ENCODE results near the gene MAST4. TPM values are rescaled to one million over a fixed set of nuclear protein-coding genes. Genes with fewer than 3 reads are reported as not detected.

The MAST4 gene
- total and polyA plus RNA-seq, 4 donors = 3.7 to 9.5 (median 6.5) TPM

DNA sequence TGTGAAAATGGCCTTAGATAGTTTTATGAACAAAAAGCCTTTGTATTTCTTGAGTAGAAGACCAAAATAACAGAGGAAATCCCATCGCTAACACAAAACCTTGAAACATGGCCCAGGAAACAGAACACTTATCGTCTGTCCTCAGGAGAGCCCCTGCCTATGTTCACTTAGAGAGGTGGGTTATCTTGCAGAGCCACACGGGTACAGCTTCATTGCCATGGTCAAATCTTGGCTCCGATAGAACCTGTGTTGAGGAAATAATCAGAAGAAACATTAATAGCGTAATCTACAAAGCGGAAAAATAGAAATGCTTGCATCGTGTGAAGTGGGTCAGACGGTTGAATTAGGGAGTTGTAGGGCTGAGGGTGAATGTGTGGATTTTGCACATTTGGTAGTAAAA lies 216.1 kb downstream of the MAST4 start:
- TF ChIP-seq, protein P1, sequence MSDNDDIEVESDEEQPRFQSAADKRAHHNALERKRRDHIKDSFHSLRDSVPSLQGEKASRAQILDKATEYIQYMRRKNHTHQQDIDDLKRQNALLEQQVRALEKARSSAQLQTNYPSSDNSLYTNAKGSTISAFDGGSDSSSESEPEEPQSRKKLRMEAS (IDR thresholded peaks at IDR 0.05) = no peak
- Histone ChIP-seq H3K4me3 (ENCODE audit: low read depth in 1 of 3, low read length in 3 of 3) (no peak overlapping the region), H3K27ac (ENCODE audit: low read depth in 1 of 2, low read length in 2 of 2) (no peak overlapping the region), H3K27me3 (ENCODE audit: control insufficient read depth in 4 of 4, insufficient read depth in 4 of 4, low read length in 3 of 4) (no peaks in the 10 kb centered on the region), H3K9ac (ENCODE audit: low read depth in 1 of 2, low read length in 2 of 2) (no peak overlapping the region), H3K9me3 (ENCODE audit: control insufficient read depth in 4 of 4, low read length in 3 of 4) (no peaks in the 10 kb centered on the region), H3K36me3 (ENCODE audit: control insufficient read depth in 4 of 4, insufficient read depth in 3 of 4, low read depth in 1 of 4, low read length in 3 of 4) (no peaks in the 10 kb centered on the region), H3K4me1 (ENCODE audit: control insufficient read depth in 4 of 4, insufficient read depth in 4 of 4, low read length in 3 of 4) (no peaks in the 10 kb centered on the region)
- DNase-seq (ENCODE audit: low spot score) = no peak
- 95% methylated on average over 8 of the region's 8 CpGs for WGBS

DNA sequence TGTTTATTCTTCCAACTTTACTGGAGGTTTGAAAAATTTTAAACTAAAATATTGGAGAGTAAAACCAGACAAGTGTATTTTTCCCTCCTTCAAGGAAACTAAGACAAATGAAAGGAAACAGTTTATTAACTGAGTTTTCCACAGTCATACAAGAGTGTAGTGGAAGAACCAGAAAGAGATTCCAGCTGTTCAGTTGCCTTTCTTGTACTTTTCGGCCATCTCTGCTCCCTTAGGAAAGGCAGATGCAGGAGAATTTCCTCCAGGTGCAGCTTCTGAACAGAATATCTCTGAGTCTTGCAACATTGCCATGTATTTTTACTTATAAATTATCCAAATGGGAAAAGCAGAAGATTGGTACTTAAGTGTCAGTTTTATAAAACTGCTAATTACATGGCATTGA lies 217.1 kb downstream of the MAST4 start:
- Histone ChIP-seq H3K36me3 (ENCODE audit: control insufficient read depth in 4 of 4, insufficient read depth in 3 of 4, low read depth in 1 of 4, low read length in 3 of 4) (no peaks in the 10 kb centered on the region), H3K4me3 (ENCODE audit: low read depth in 1 of 3, low read length in 3 of 3) (no peak overlapping the region), H3K9ac (ENCODE audit: low read depth in 1 of 2, low read length in 2 of 2) (no peak overlapping the region), H3K9me3 (ENCODE audit: control insufficient read depth in 4 of 4, low read length in 3 of 4) (no peaks in the 10 kb centered on the region), H3K27me3 (ENCODE audit: control insufficient read depth in 4 of 4, insufficient read depth in 4 of 4, low read length in 3 of 4) (no peaks in the 10 kb centered on the region), H3K27ac (ENCODE audit: low read depth in 1 of 2, low read length in 2 of 2) (no peak overlapping the region), H3K4me1 (ENCODE audit: control insufficient read depth in 4 of 4, insufficient read depth in 4 of 4, low read length in 3 of 4) (peaks cover 0 to 4% (median 0%) of the 10 kb centered on the region in 4 donors)
- TF ChIP-seq REST (IDR thresholded peaks at IDR 0.05) (no peak), JUND (IDR thresholded peaks at IDR 0.05) (no peak), RXRA (IDR thresholded peaks at IDR 0.05) (no peak), HNF4G (IDR thresholded peaks at IDR 0.05) (no peak), FOXA2 (IDR thresholded peaks at IDR 0.05) (no peak), GABPA (IDR thresholded peaks at IDR 0.05 in 1 of 2, conservative IDR thresholded peaks at IDR 0.05 in 1 of 2) (no peak), YY1 (IDR thresholded peaks at IDR 0.05) (no peak), ZBTB33 (IDR thresholded peaks at IDR 0.05) (no peak), TAF1 (conservative IDR thresholded peaks at IDR 0.05) (no peak), RAD21 (IDR thresholded peaks at IDR 0.05) (no peak), HNF4A (conservative IDR thresholded peaks at IDR 0.05) (no peak), EGR1 (IDR thresholded peaks at IDR 0.05; ENCODE audit: low read depth in 2 of 2) (no peak), SP1 (IDR thresholded peaks at IDR 0.05) (no peak), ATF3 (IDR thresholded peaks at IDR 0.05) (no peak)
- TF ChIP-seq, protein P2, sequence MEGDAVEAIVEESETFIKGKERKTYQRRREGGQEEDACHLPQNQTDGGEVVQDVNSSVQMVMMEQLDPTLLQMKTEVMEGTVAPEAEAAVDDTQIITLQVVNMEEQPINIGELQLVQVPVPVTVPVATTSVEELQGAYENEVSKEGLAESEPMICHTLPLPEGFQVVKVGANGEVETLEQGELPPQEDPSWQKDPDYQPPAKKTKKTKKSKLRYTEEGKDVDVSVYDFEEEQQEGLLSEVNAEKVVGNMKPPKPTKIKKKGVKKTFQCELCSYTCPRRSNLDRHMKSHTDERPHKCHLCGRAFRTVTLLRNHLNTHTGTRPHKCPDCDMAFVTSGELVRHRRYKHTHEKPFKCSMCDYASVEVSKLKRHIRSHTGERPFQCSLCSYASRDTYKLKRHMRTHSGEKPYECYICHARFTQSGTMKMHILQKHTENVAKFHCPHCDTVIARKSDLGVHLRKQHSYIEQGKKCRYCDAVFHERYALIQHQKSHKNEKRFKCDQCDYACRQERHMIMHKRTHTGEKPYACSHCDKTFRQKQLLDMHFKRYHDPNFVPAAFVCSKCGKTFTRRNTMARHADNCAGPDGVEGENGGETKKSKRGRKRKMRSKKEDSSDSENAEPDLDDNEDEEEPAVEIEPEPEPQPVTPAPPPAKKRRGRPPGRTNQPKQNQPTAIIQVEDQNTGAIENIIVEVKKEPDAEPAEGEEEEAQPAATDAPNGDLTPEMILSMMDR (IDR thresholded peaks at IDR 0.05; ENCODE audit: low read depth, low read length, missing input control) = no peak
- TF ChIP-seq, protein P1 (IDR thresholded peaks at IDR 0.05) = no peak
- no peak for DNase-seq (ENCODE audit: low spot score)
- WGBS = 95% methylated on average over 1 of the region's 1 CpG

All from liver (tissue), 9 donors.